GM18907 (cell line): ENCODE measurements around the gene ANO7.

Experiments used
- ATAC-seq: cut with Tn5 transposase; IDR thresholded peaks from one replicate; pipeline ENCODE4 v1.9.1; 2021; ENCODE audit warnings: mild to moderate bottlenecking, moderate library complexity; ENCODE audit not compliant: unreplicated experiment

ANO7 gene

GRCh38 chr2:241207151-241207550 lies 18.7 kb downstream of the ANO7 start:
- no peak for ATAC-seq

GRCh38 chr2:241207641-241208040 lies 19.2 kb downstream of the ANO7 start:
- ATAC-seq, result no peak

- no peak for ATAC-seq
Measured at GRCh38 chr2:241208058-241208457, 19.6 kb downstream of the ANO7 start.

- ATAC-seq, result no peak
Measured at GRCh38 chr2:241209271-241209670, 20.8 kb downstream of the ANO7 start.

GRCh38 chr2:241211276-241211675 lies 22.8 kb downstream of the ANO7 start:
- no peak for ATAC-seq

GRCh38 chr2:241213041-241213440 lies 24.6 kb downstream of the ANO7 start:
- no peak for ATAC-seq

- no peak for ATAC-seq
Measured at GRCh38 chr2:241213567-241213966, 25.1 kb downstream of the ANO7 start.

GRCh38 chr2:241214209-241214608 lies 25.7 kb downstream of the ANO7 start:
- ATAC-seq, result no peak

- no peak for ATAC-seq
Measured at GRCh38 chr2:241214766-241215165, 26.3 kb downstream of the ANO7 start.

GRCh38 chr2:241215421-241215820 lies 26.9 kb downstream of the ANO7 start:
- ATAC-seq, result no peak

GRCh38 chr2:241216211-241216761 lies 27.8 kb downstream of the ANO7 start:
- no peak for ATAC-seq

GRCh38 chr2:241217320-241218031 lies 29.0 kb downstream of the ANO7 start:
- ATAC-seq, result peak; percentile 58

- no peak for ATAC-seq
Measured at GRCh38 chr2:241218131-241219029, 29.9 kb downstream of the ANO7 start.

GRCh38 chr2:241219030-241219382 lies 30.5 kb downstream of the ANO7 start:
- ATAC-seq, result no peak

GRCh38 chr2:241219856-241220356 lies 31.4 kb downstream of the ANO7 start:
- no peak for ATAC-seq

- ATAC-seq, result no peak
Measured at GRCh38 chr2:241223211-241224017, 34.9 kb downstream of the ANO7 start.

- ATAC-seq, result no peak
Measured at GRCh38 chr2:241224018-241224850, 35.8 kb downstream of the ANO7 start.

GRCh38 chr2:241224851-241225438 lies 36.5 kb downstream of the ANO7 start:
- ATAC-seq, result no peak

GRCh38 chr2:241225545-241225944 lies 37.1 kb downstream of the ANO7 start:
- ATAC-seq, result no peak

- no peak for ATAC-seq
Measured at GRCh38 chr2:241225983-241226382, 37.5 kb downstream of the ANO7 start.
